HG02938 (cell line): ENCODE data around the gene ZNF423.

ENCODE experiments used
- ATAC-seq: cut with Tn5 transposase; IDR thresholded peaks from one replicate; pipeline ENCODE4 v1.9.1; 2021; ENCODE audit warnings: mild to moderate bottlenecking, moderate library complexity; ENCODE audit not compliant: unreplicated experiment

Gene ZNF423

GRCh38 chr16:49632086-49632794, 223.7 kb downstream of the ZNF423 start:
- ATAC-seq, result no peak

GRCh38 chr16:49631187-49632041, 224.5 kb downstream of the ZNF423 start:
- ATAC-seq, result no peak

- ATAC-seq, result no peak
Measured at GRCh38 chr16:49630783-49631182, 225.1 kb downstream of the ZNF423 start.

GRCh38 chr16:49629851-49630250, 226.1 kb downstream of the ZNF423 start:
- ATAC-seq, result no peak

- ATAC-seq, result no peak
Measured at GRCh38 chr16:49628148-49628547, 227.8 kb downstream of the ZNF423 start.

GRCh38 chr16:49625311-49626065, 230.4 kb downstream of the ZNF423 start:
- ATAC-seq, result no peak

GRCh38 chr16:49623501-49624266, 232.2 kb downstream of the ZNF423 start:
- ATAC-seq, result no peak

GRCh38 chr16:49622421-49623402, 233.2 kb downstream of the ZNF423 start:
- no peak for ATAC-seq

GRCh38 chr16:49622084-49622390, 233.9 kb downstream of the ZNF423 start:
- ATAC-seq, result no peak

- no peak for ATAC-seq
Measured at GRCh38 chr16:49621241-49622083, 234.4 kb downstream of the ZNF423 start.

- ATAC-seq, result no peak
Measured at GRCh38 chr16:49620869-49621240, 235.1 kb downstream of the ZNF423 start.

- ATAC-seq, result no peak
Measured at GRCh38 chr16:49620158-49620868, 235.6 kb downstream of the ZNF423 start.

- no peak for ATAC-seq
Measured at GRCh38 chr16:49619811-49620157, 236.1 kb downstream of the ZNF423 start.

- no peak for ATAC-seq
Measured at GRCh38 chr16:49618955-49619354, 237.0 kb downstream of the ZNF423 start.

GRCh38 chr16:49617710-49618330, 238.1 kb downstream of the ZNF423 start:
- no peak for ATAC-seq

GRCh38 chr16:49617016-49617629, 238.8 kb downstream of the ZNF423 start:
- no peak for ATAC-seq

- no peak for ATAC-seq
Measured at GRCh38 chr16:49615576-49615975, 240.3 kb downstream of the ZNF423 start.
